ENCODE results near the gene MAD1L1.

MAD1L1 gene

DNA sequence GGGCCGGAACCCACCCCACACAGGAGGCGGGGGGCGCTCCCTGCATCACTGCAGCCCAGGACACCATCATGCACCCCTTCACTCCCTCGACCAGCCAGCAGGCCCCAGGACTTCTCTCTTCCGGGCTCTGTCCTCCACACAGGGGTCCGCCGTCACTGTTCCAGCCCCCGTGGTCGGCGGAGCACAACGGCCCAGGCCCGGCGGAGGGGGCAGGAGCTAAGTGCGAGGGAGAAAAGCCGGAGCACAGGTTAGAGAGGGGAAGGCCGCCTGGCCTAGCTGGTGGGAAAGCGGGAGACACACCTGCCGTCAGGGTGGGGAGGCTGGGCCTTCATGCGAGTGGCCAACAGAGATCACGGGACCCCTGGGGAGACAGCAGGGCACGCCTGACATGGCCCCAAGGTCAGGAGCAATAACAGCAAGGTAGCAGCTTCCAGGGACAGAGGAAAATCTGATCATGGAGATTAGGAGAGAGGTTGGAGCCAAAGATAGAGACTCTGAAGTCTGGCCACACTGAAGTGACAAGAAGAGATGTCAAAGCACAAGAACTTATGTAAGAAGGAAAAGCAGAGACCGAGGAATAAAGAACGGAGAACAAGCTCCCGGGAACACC, 151.1 kb downstream of the MAD1L1 start:
- no peak overlapping the region for H3K9ac ChIP-seq (ENCODE audit: insufficient read length)
- no peak overlapping the region for H3K4me3 ChIP-seq
- H3K36me3 ChIP-seq (ENCODE audit: insufficient read depth, low read length) = no peaks in the 10 kb centered on the region
- no peak for DNase-seq (ENCODE audit: low read depth, low spot score)
- no peaks in the 10 kb centered on the region for H3K9me3 ChIP-seq (ENCODE audit: low read depth, low read length)
- no peak for TF ChIP-seq FOXP2 (optimal IDR thresholded peaks at IDR 0.05; ENCODE audit: control extremely low read depth, extremely low read length, insufficient read depth)
- TF ChIP-seq POLR2AphosphoS5 (IDR thresholded peaks at IDR 0.05; ENCODE audit: borderline replicate concordance, low read depth, low read length) = no peak
- TF ChIP-seq EZH2 (IDR thresholded peaks at IDR 0.05) = no peak
- H3K27ac ChIP-seq = no peak overlapping the region

DNA sequence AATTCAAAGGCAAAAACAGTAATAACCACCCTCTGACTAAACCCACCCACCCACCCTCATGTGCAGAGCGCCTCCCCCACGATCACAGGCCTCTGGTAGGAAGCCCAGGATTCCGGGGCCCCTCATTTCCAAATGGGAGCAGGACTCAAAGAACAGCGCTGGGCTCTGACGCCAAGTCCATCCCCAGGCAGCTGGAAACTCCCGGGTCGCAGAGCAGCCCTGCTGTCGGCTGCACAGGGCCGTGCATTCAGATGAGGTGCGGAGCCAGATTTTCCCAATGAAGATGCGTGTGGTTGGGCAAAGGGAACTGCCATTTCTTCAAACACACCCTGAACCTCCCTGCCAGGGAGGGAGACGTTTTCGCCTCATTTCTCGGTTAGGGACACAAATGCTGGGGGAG, 152.3 kb downstream of the MAD1L1 start:
- TF ChIP-seq POLR2AphosphoS5 (IDR thresholded peaks at IDR 0.05; ENCODE audit: borderline replicate concordance, low read depth, low read length) (no peak), FOXP2 (optimal IDR thresholded peaks at IDR 0.05; ENCODE audit: control extremely low read depth, extremely low read length, insufficient read depth) (no peak), EZH2 (IDR thresholded peaks at IDR 0.05) (no peak)
- H3K9me3 ChIP-seq (ENCODE audit: low read depth, low read length) = no peaks in the 10 kb centered on the region
- H3K9ac ChIP-seq (ENCODE audit: insufficient read length) = no peak overlapping the region
- H3K4me3 ChIP-seq = no peak overlapping the region
- H3K27ac ChIP-seq = no peak overlapping the region
- no peaks in the 10 kb centered on the region for H3K36me3 ChIP-seq (ENCODE audit: insufficient read depth, low read length)
- no peak for DNase-seq (ENCODE audit: low read depth, low spot score)

DNA sequence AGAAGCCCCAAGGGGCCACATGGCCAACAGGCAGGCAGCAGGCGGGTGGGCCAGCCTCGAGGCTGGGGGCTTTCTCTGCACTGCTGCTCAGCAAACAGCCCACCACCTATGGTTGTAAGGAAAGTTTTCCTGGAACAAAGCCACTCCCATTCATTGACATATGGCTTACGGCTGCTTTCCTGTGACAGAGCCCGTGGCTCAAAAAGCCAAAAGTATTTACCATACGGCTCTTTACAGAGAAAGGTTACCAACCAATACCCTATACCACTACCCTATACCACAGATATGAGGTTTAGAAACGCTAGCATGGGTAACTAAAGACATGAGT, 152.7 kb downstream of the MAD1L1 start:
- peak overlapping the region; percentile 50 for H3K27ac ChIP-seq
- H3K36me3 ChIP-seq (ENCODE audit: insufficient read depth, low read length) = no peaks in the 10 kb centered on the region
- no peak overlapping the region for H3K9ac ChIP-seq (ENCODE audit: insufficient read length)
- H3K9me3 ChIP-seq (ENCODE audit: low read depth, low read length) = no peaks in the 10 kb centered on the region
- peak overlapping the region; percentile 63 for H3K4me3 ChIP-seq
- no peak for DNase-seq (ENCODE audit: low read depth, low spot score)
- TF ChIP-seq FOXP2 (optimal IDR thresholded peaks at IDR 0.05; ENCODE audit: control extremely low read depth, extremely low read length, insufficient read depth) (no peak), POLR2AphosphoS5 (IDR thresholded peaks at IDR 0.05; ENCODE audit: borderline replicate concordance, low read depth, low read length) (no peak), EZH2 (IDR thresholded peaks at IDR 0.05) (no peak)

DNA sequence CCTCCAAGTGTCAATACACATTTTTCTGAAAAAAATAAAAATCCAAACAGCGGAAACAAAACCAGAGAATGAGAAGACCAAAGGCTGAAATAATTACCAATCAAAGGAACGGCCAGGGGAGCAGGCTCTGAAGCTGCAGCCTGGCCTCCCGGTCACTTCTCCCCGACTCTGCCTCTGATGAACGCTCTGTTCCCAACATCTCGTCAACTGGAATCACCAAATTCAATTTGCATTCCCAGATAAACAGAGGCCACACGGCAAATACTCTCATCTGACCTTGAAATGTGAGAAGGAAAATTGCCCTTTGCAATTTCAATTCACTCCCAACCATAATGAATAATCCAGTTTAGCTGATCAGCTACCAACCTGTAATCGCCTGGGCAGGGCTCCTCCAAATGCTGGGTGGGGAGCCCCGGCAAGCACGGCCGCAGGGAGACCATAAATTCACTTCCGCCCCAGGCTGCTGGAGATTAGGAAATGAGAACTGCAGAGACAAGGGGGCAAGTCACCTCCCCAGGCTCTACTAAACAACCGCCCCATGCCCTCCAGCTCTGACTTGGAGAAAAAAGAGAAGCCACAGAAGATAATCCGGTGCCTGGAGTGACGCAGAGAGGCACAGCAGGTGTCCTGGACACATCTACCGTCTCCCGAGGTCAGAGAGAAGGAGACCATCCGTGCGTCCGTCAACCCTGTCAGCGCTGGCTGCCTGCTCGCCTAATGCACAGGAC, 153.2 kb downstream of the MAD1L1 start:
- peak overlapping the region; percentile 63 for H3K4me3 ChIP-seq
- no peaks in the 10 kb centered on the region for H3K36me3 ChIP-seq (ENCODE audit: insufficient read depth, low read length)
- TF ChIP-seq FOXP2 (optimal IDR thresholded peaks at IDR 0.05; ENCODE audit: control extremely low read depth, extremely low read length, insufficient read depth) (no peak), EZH2 (IDR thresholded peaks at IDR 0.05) (no peak), POLR2AphosphoS5 (IDR thresholded peaks at IDR 0.05; ENCODE audit: borderline replicate concordance, low read depth, low read length) (no peak)
- DNase-seq (ENCODE audit: low read depth, low spot score) = no peak
- no peaks in the 10 kb centered on the region for H3K9me3 ChIP-seq (ENCODE audit: low read depth, low read length)
- H3K9ac ChIP-seq (ENCODE audit: insufficient read length) = no peak overlapping the region
- peak overlapping the region; percentile 50 for H3K27ac ChIP-seq

DNA sequence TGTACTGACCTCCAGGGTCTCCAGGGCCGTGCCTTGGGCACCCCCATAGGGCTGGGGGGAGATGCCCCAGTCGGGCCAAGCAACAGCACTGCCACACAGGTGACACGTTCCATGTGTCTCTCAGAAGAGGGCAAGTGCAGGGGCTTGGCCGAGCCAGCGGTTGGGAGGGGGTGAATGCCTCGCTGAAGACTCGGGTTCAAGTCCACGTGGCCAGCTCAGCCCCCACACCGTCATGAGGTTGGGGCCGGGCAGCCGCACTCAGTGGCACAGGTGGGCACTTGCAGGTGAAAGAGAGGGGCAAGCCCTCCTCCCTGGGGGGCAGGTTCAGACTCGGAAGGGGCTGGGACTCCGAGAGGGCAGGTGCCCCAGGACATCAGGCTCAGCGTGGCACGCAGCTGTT, 153.8 kb downstream of the MAD1L1 start:
- no peak overlapping the region for H3K9ac ChIP-seq (ENCODE audit: insufficient read length)
- no peak overlapping the region for H3K4me3 ChIP-seq
- no peak for DNase-seq (ENCODE audit: low read depth, low spot score)
- no peak overlapping the region for H3K27ac ChIP-seq
- no peaks in the 10 kb centered on the region for H3K36me3 ChIP-seq (ENCODE audit: insufficient read depth, low read length)
- no peaks in the 10 kb centered on the region for H3K9me3 ChIP-seq (ENCODE audit: low read depth, low read length)
- TF ChIP-seq POLR2AphosphoS5 (IDR thresholded peaks at IDR 0.05; ENCODE audit: borderline replicate concordance, low read depth, low read length) (no peak), EZH2 (IDR thresholded peaks at IDR 0.05) (no peak), FOXP2 (optimal IDR thresholded peaks at IDR 0.05; ENCODE audit: control extremely low read depth, extremely low read length, insufficient read depth) (no peak)

DNA sequence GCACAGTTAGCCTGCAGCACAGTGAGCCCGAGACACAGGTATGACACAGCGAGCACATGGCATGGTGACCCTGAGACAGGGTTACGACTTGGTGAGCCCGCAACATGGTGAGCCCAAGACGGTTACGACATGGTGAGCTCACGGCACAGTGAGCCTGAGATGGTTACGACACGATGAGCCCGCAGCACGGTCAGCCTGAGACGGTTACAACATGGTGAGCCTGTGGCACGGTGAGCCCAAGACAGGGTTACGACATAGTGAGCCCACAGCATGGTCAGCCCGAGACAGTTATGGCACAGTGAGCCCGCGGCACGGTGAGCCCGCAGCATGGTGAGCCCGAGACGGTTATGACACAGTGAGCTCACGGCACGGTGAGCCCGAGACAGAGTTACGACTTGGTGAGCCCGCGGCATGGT, 156.1 kb downstream of the MAD1L1 start:
- DNase-seq (ENCODE audit: low read depth, low spot score) = no peak

GRCh38 chr7:2075811-2076210, 156.9 kb downstream of the MAD1L1 start:
- no peak overlapping the region for H3K27ac ChIP-seq
- DNase-seq (ENCODE audit: low read depth, low spot score) = no peak
- TF ChIP-seq FOXP2 (optimal IDR thresholded peaks at IDR 0.05; ENCODE audit: control extremely low read depth, extremely low read length, insufficient read depth) (no peak), POLR2AphosphoS5 (IDR thresholded peaks at IDR 0.05; ENCODE audit: borderline replicate concordance, low read depth, low read length) (no peak), EZH2 (IDR thresholded peaks at IDR 0.05) (no peak)
- no peak overlapping the region for H3K9ac ChIP-seq (ENCODE audit: insufficient read length)
- H3K4me3 ChIP-seq = no peak overlapping the region
- H3K36me3 ChIP-seq (ENCODE audit: insufficient read depth, low read length) = no peaks in the 10 kb centered on the region
- H3K9me3 ChIP-seq (ENCODE audit: low read depth, low read length) = no peaks in the 10 kb centered on the region

More for the DNA sequence above, 156.1 kb downstream of the MAD1L1 start:
- H3K36me3 ChIP-seq (ENCODE audit: insufficient read depth, low read length) = no peaks in the 10 kb centered on the region
- no peaks in the 10 kb centered on the region for H3K9me3 ChIP-seq (ENCODE audit: low read depth, low read length)
- H3K27ac ChIP-seq = no peak overlapping the region
- no peak overlapping the region for H3K9ac ChIP-seq (ENCODE audit: insufficient read length)
- H3K4me3 ChIP-seq = no peak overlapping the region
- TF ChIP-seq EZH2 (IDR thresholded peaks at IDR 0.05) = no peak
- TF ChIP-seq POLR2AphosphoS5 (IDR thresholded peaks at IDR 0.05; ENCODE audit: borderline replicate concordance, low read depth, low read length) = no peak
- no peak for TF ChIP-seq FOXP2 (optimal IDR thresholded peaks at IDR 0.05; ENCODE audit: control extremely low read depth, extremely low read length, insufficient read depth)

DNA sequence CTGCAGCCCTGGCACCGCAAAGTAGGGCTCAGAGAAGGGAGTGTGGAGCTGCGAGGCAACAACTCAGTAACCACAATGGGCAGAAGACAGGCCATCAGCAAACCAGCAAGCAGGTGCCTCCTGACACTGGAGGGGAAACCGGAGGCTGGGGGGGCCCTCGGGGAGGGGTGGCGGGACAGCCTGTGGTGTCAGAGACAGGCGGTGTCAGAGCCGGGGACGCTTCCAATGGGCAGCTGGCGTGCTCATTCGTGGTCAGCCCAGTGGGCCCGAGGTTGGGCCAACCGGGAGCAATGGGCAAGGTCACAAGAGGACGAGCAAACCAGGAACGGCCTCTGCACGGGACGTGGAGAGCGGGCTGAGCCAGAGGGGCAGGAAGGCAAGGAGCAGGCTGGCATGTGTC, 158.1 kb downstream of the MAD1L1 start:
- no peak overlapping the region for H3K9ac ChIP-seq (ENCODE audit: insufficient read length)
- TF ChIP-seq POLR2AphosphoS5 (IDR thresholded peaks at IDR 0.05; ENCODE audit: borderline replicate concordance, low read depth, low read length) (no peak), EZH2 (IDR thresholded peaks at IDR 0.05) (no peak), FOXP2 (optimal IDR thresholded peaks at IDR 0.05; ENCODE audit: control extremely low read depth, extremely low read length, insufficient read depth) (no peak)

More for the DNA sequence above, 158.1 kb downstream of the MAD1L1 start:
- Histone ChIP-seq H3K4me3 (no peak overlapping the region), H3K27ac (no peak overlapping the region), H3K9me3 (ENCODE audit: low read depth, low read length) (no peaks in the 10 kb centered on the region), H3K36me3 (ENCODE audit: insufficient read depth, low read length) (no peaks in the 10 kb centered on the region)
- no peak for DNase-seq (ENCODE audit: low read depth, low spot score)
